HL-60 (cell line): ENCODE measurements around the gene HYPK.
A peak's percentile ranks its signal among the peaks of the same experiment; 100 is the strongest.

Experiments
- DNase-seq, 2 experiments: peaks; one replicate each; pipeline ENCODE4 v3.0.0-alpha.2; 2010 to 2020; ENCODE audit warnings: low read depth in 1 of 2, low spot score in 1 of 2
- H3K27ac ChIP-seq: fragments of 250-450 bp; sonication (Bioruptor Pico); replicated peaks from 2 replicates; pipeline ENCODE4 v1.5.1; 2020; ENCODE audit warnings: mild to moderate bottlenecking, moderate library complexity
- H3K27me3 ChIP-seq: fragments of 250-450 bp; sonication (Bioruptor Pico); 2 replicates; pipeline ENCODE4 v1.5.1; 2021; ENCODE audit warnings: mild to moderate bottlenecking, moderate library complexity; ENCODE audit not compliant: insufficient read depth, poor library complexity, severe bottlenecking
- H3K4me3 ChIP-seq: replicated peaks from 2 replicates; pipeline ENCODE4 v1.5.1; 2011; ENCODE audit warnings: mild to moderate bottlenecking, control low read depth, low read length; ENCODE audit not compliant: insufficient read depth
- CTCF ChIP-seq: IDR thresholded peaks from one replicate; pipeline ENCODE4 v1.5.1; 2011; ENCODE audit warnings: low read length, control low read depth, inconsistent platforms; ENCODE audit not compliant: insufficient read depth
- GABPA ChIP-seq: IDR thresholded peaks from 2 replicates; pipeline ENCODE4 v1.6.1; 2012; ENCODE audit warnings: low read depth
- POLR2AphosphoS5 ChIP-seq: IDR thresholded peaks from 2 replicates; pipeline ENCODE4 v1.6.1; 2012; ENCODE audit warnings: low read depth
- SPI1 ChIP-seq: IDR thresholded peaks from 2 replicates; pipeline ENCODE4 v1.6.1; 2012; ENCODE audit warnings: low read depth, mild to moderate bottlenecking, borderline replicate concordance
- TF ChIP-seq, protein P1 (sequence below): IDR thresholded peaks from 2 replicates; pipeline ENCODE4 v1.6.1; 2012; ENCODE audit warnings: low read depth; ENCODE audit not compliant: insufficient replicate concordance

HYPK gene

GRCh38 chr15:43763819-43764446 is 36.5 kb upstream of the HYPK start:
- Histone ChIP-seq H3K27me3 (no peaks in the 10 kb centered on the region), H3K4me3 (no peak overlapping the region)
- no peak for TF ChIP-seq GABPA
- no peak for TF ChIP-seq POLR2AphosphoS5
- TF ChIP-seq SPI1, result no peak
- TF ChIP-seq, protein P1, sequence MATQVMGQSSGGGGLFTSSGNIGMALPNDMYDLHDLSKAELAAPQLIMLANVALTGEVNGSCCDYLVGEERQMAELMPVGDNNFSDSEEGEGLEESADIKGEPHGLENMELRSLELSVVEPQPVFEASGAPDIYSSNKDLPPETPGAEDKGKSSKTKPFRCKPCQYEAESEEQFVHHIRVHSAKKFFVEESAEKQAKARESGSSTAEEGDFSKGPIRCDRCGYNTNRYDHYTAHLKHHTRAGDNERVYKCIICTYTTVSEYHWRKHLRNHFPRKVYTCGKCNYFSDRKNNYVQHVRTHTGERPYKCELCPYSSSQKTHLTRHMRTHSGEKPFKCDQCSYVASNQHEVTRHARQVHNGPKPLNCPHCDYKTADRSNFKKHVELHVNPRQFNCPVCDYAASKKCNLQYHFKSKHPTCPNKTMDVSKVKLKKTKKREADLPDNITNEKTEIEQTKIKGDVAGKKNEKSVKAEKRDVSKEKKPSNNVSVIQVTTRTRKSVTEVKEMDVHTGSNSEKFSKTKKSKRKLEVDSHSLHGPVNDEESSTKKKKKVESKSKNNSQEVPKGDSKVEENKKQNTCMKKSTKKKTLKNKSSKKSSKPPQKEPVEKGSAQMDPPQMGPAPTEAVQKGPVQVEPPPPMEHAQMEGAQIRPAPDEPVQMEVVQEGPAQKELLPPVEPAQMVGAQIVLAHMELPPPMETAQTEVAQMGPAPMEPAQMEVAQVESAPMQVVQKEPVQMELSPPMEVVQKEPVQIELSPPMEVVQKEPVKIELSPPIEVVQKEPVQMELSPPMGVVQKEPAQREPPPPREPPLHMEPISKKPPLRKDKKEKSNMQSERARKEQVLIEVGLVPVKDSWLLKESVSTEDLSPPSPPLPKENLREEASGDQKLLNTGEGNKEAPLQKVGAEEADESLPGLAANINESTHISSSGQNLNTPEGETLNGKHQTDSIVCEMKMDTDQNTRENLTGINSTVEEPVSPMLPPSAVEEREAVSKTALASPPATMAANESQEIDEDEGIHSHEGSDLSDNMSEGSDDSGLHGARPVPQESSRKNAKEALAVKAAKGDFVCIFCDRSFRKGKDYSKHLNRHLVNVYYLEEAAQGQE, result no peak
- no peak for TF ChIP-seq CTCF

DNA sequence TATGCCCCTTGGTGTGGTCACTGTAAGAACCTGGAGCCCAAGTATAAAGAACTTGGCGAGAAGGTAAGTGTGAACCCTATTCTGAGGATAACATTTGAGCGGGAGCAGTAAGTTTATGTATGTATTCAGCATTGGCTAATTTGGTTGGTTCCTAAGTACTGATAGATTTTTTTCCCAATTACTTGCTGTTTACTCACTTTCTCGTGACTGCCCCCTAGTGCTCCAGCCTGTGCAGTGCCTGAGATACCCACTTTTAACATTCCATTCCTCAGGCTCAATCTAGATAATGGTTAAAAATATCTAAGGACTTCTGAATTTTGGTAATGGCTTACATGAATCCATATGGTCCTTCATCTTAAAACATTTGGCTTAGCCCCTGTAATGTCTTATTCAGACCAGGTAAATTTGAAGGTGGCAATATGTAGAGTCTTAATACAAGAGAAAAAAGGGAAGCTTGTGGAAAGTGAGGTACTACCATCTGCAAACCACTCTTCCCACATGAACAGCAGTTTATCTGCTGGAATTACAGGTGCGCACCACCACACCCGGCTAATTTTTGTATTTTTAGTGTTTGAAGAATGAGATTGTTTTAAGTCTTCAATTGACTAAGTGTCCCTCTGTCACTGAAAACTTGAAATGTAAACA is 30.7 kb upstream of the HYPK start:
- Histone ChIP-seq H3K27ac (no peak overlapping the region), H3K27me3 (no peaks in the 10 kb centered on the region), H3K4me3 (no peak overlapping the region)
- TF ChIP-seq, protein P1, result no peak
- TF ChIP-seq CTCF, result peak; percentile 88
- DNase-seq, result peak in 1 of 2 experiments; percentile 57

More at GRCh38 chr15:43763819-43764446, 36.5 kb upstream of the HYPK start:
- no peak overlapping the region for H3K27ac ChIP-seq
- DNase-seq, result no peak

DNA sequence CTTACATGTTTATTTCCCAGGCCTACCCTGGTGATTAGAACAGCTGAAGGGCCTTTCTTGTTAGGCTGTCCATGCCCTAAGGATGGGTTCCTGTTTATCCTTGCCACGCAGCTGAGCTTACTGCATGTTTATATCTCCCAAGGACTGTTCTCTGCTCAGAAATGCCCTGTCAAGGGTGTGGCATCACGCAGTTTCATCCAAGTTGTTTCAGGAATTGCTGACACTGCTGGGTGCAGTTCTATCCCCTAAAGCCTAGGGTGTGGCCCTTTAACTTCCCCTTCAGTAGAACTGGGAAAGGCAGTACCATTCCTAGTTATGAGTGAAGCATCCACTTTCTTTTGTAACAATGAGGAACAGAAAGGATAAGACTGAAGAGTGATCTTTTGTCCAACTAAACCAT is 28.6 kb upstream of the HYPK start:
- Histone ChIP-seq H3K27me3 (no peaks in the 10 kb centered on the region), H3K4me3 (no peak overlapping the region), H3K27ac (no peak overlapping the region)
- DNase-seq, result no peak
- TF ChIP-seq, protein P1, result no peak
- no peak for TF ChIP-seq SPI1
